GM08714 (cell line): ENCODE results near the gene BRD8.

Experiments used
- H3K4me3 ChIP-seq: fragments of 200-500 bp; sonication (Bioruptor generic); 2 replicates; pipeline ENCODE4 v1.5.1; 2014; ENCODE audit warnings: mild to moderate bottlenecking, low read length, inconsistent platforms
- ZNF274 ChIP-seq: IDR thresholded peaks from 2 replicates; pipeline ENCODE4 v1.6.1; 2012; ENCODE audit warnings: mild to moderate bottlenecking, low read depth, low read length

Gene BRD8

GRCh38 chr5:138096997-138097828, 81.2 kb downstream of the BRD8 start:
- H3K4me3 ChIP-seq: no peak overlapping the region
- TF ChIP-seq ZNF274: no peak

GRCh38 chr5:138096363-138096762, 82.1 kb downstream of the BRD8 start:
- no peak overlapping the region for H3K4me3 ChIP-seq
- TF ChIP-seq ZNF274: no peak

GRCh38 chr5:138095100-138095907, 83.1 kb downstream of the BRD8 start:
- no peak for TF ChIP-seq ZNF274
- H3K4me3 ChIP-seq: no peak overlapping the region

- no peak for TF ChIP-seq ZNF274
- no peak overlapping the region for H3K4me3 ChIP-seq
Observed at GRCh38 chr5:138093036-138093435, 85.4 kb downstream of the BRD8 start.

- no peak overlapping the region for H3K4me3 ChIP-seq
- TF ChIP-seq ZNF274: no peak
Observed at GRCh38 chr5:138092301-138092700, 86.1 kb downstream of the BRD8 start.

GRCh38 chr5:138091685-138092084, 86.7 kb downstream of the BRD8 start:
- no peak for TF ChIP-seq ZNF274
- H3K4me3 ChIP-seq: no peak overlapping the region
